Non-pigmented ciliary epithelial cell (primary cell): ENCODE measurements around the gene ITSN1.
A peak's percentile ranks its signal among the peaks of the same experiment; 100 is the strongest.
"Not testable (repeated sequence)": the region's sequence is repeated elsewhere in the genome, so short reads cannot be mapped to it uniquely, and the experiment has no call there.

Source experiments
- DNase-seq: peaks from one replicate; pipeline ENCODE4 v3.0.0-alpha.2; 2010; ENCODE audit warnings: low read depth

The ITSN1 gene

GRCh38 chr21:33865176-33865575 is 222.9 kb downstream of the ITSN1 start:
- no peak for DNase-seq

GRCh38 chr21:33865996-33866575 is 223.8 kb downstream of the ITSN1 start:
- DNase-seq = no peak

- no peak for DNase-seq
Observed at GRCh38 chr21:33866826-33867225, 224.5 kb downstream of the ITSN1 start.

- not testable (repeated sequence) for DNase-seq
Observed at GRCh38 chr21:33867868-33868267, 225.6 kb downstream of the ITSN1 start.

GRCh38 chr21:33869873-33870272 is 227.6 kb downstream of the ITSN1 start:
- no peak for DNase-seq

GRCh38 chr21:33870768-33871167 is 228.5 kb downstream of the ITSN1 start:
- no peak for DNase-seq

- DNase-seq = no peak
Observed at GRCh38 chr21:33871171-33871570, 228.9 kb downstream of the ITSN1 start.

- DNase-seq = no peak
Observed at GRCh38 chr21:33872881-33873515, 230.7 kb downstream of the ITSN1 start.

GRCh38 chr21:33874161-33874560 is 231.9 kb downstream of the ITSN1 start:
- DNase-seq = no peak

- DNase-seq = no peak
Observed at GRCh38 chr21:33875026-33875695, 232.9 kb downstream of the ITSN1 start.

- no peak for DNase-seq
Observed at GRCh38 chr21:33878824-33879223, 236.5 kb downstream of the ITSN1 start.

GRCh38 chr21:33880626-33881025 is 238.3 kb downstream of the ITSN1 start:
- no peak for DNase-seq

- DNase-seq = no peak
Observed at GRCh38 chr21:33881689-33882440, 239.6 kb downstream of the ITSN1 start.

GRCh38 chr21:33883118-33883517 is 240.8 kb downstream of the ITSN1 start:
- no peak for DNase-seq

- no peak for DNase-seq
Observed at GRCh38 chr21:33884376-33885171, 242.3 kb downstream of the ITSN1 start.

GRCh38 chr21:33885172-33885514 is 242.8 kb downstream of the ITSN1 start:
- no peak for DNase-seq

GRCh38 chr21:33886321-33886720 is 244.0 kb downstream of the ITSN1 start:
- DNase-seq = no peak

- DNase-seq = no peak
Observed at GRCh38 chr21:33890187-33890586, 247.9 kb downstream of the ITSN1 start.

- DNase-seq = no peak
Observed at GRCh38 chr21:33892853-33893252, 250.6 kb downstream of the ITSN1 start.

- DNase-seq = peak; percentile 10
Observed at GRCh38 chr21:33893917-33894316, 251.6 kb downstream of the ITSN1 start.

- peak; percentile 72 for DNase-seq
Observed at GRCh38 chr21:33894736-33895288, 252.5 kb downstream of the ITSN1 start.

GRCh38 chr21:33895356-33895755 is 253.1 kb downstream of the ITSN1 start:
- DNase-seq = no peak
